Measurements from ENCODE around the gene CNTNAP2. TPM values are rescaled to one million over a fixed set of nuclear protein-coding genes. Genes with fewer than 3 reads are reported as not detected.

The CNTNAP2 gene
- total RNA-seq, 1 experiment from 2014 or later: 64.5 TPM

GRCh38 chr7:146728611-146729010, 612.0 kb downstream of the CNTNAP2 start:
- no peak overlapping the region for H3K4me3 Mint-ChIP-seq
- Histone ChIP-seq H2BK120ac (ENCODE audit: low read depth, low read length, poor library complexity, severe bottlenecking) (no peak overlapping the region), H3K23ac (ENCODE audit: insufficient read length, low read depth, low read length) (no peak overlapping the region), H2BK5ac (ENCODE audit: insufficient read length, low read length) (no peak overlapping the region), H3K18ac (ENCODE audit: insufficient read length, low read depth, low read length) (no peak overlapping the region), H3K27ac (ENCODE audit: insufficient read length, low read depth, low read length) (no peak overlapping the region), H3K56ac (ENCODE audit: insufficient read length, low read depth, low read length) (no peak overlapping the region), H3K79me1 (ENCODE audit: insufficient read depth, low read depth, low read length, poor library complexity, severe bottlenecking) (no peaks in the 10 kb centered on the region), H2BK15ac (ENCODE audit: low read depth, low read length) (no peak overlapping the region), H4K8ac (replicated peaks; ENCODE audit: insufficient read length, low read depth, low read length) (no peak overlapping the region), H4K5ac (ENCODE audit: insufficient read length, low read depth, low read length) (no peak overlapping the region), H3K9ac (ENCODE audit: extremely low read depth, insufficient read length, low read length) (no peak overlapping the region), H4K91ac (ENCODE audit: insufficient read length, low read depth, low read length) (no peak overlapping the region), H3K4me2 (ENCODE audit: insufficient read depth, insufficient read length, low read length) (no peak overlapping the region), H4K20me1 (ENCODE audit: control insufficient read depth, insufficient read depth, insufficient read length) (no peaks in the 10 kb centered on the region), H3K79me2 (ENCODE audit: insufficient read depth, low read length) (no peaks in the 10 kb centered on the region), H2AFZ (ENCODE audit: low read length) (no peak overlapping the region), H3K4ac (ENCODE audit: low read depth, low read length) (no peak overlapping the region), H3K14ac (ENCODE audit: insufficient read depth, low read length) (no peak overlapping the region), H2BK20ac (ENCODE audit: low read depth, low read length, poor library complexity, severe bottlenecking) (no peak overlapping the region), H2BK12ac (ENCODE audit: insufficient read length, low read depth, low read length) (no peak overlapping the region), H3T11ph (ENCODE audit: low read length) (no peak overlapping the region), H2AK5ac (ENCODE audit: insufficient read length, low read length) (no peak overlapping the region), H3K23me2 (ENCODE audit: insufficient read length, low read depth, low read length, poor library complexity, severe bottlenecking) (no peaks in the 10 kb centered on the region), H3K9me3 (ENCODE audit: control insufficient read depth, low read depth, low read length) (no peaks in the 10 kb centered on the region), H3K4me1 (ENCODE audit: insufficient read depth, low read length) (no peaks in the 10 kb centered on the region; the same call in 1 of the 2 replicates), H3K27me3 (ENCODE audit: insufficient read depth, low read length) (no peaks in the 10 kb centered on the region)
- H3K4me1 Mint-ChIP-seq: peaks cover 6 to 9% of the 10 kb centered on the region in 2 experiments; a peak in 3 of 4 replicates
- H3K27me3 Mint-ChIP-seq (ENCODE audit: low read depth): no peaks in the 10 kb centered on the region
- no peaks in the 10 kb centered on the region; a peak in 1 of 5 replicates for H3K9me3 Mint-ChIP-seq
- no peak for TF ChIP-seq CTCF (conservative IDR thresholded peaks at IDR 0.05)
- WGBS (ENCODE audit: extremely low coverage, insufficient read length, low lambda C conversion rate): no CpG with 5 or more reads among the region's 4 CpGs
- DNase-seq: no peak
- 0 out of 7 replicates have a peak overlapping the region, but pooled peaks of 1 of the 3 experiments have one; percentile 35 for H3K27ac Mint-ChIP-seq
- no peaks in the 10 kb centered on the region for H3K36me3 Mint-ChIP-seq (ENCODE audit: insufficient read depth in 1 of 3, low read depth in 3 of 3)
